Adipose tissue (tissue), 3 donors: ENCODE results near the gene ALPP. TPM values are rescaled to one million over a fixed set of nuclear protein-coding genes. Genes with fewer than 3 reads are reported as not detected.
"Not testable (repeated sequence)": the region's sequence is repeated elsewhere in the genome, so short reads cannot be mapped to it uniquely, and the experiment has no call there.

ENCODE experiments used
- H3K27ac ChIP-seq: one replicate; pipeline ENCODE4 v1.5.1; 2013; ENCODE audit warnings: low read depth, low read length
- WGBS, 3 donors: extraction: QIAGEN DNeasy Blood & Tissue Kit; methylation state at CpG; one replicate each; pipeline ENCODE4 v1.1.7; 2013; 5-methylcytosine and 5-hydroxymethylcytosine counted together
- polyA plus RNA-seq, 3 donors: library from polyadenylated mRNA; stranded (reverse); fragments of 200-250 nt; gene quantifications; one replicate each; pipeline ENCODE4 v1.2.3, GENCODE V29; 2013
- donor health status: healthy with polysubstance abuse.
- donor health status: Bipolar disorder and iron deficiency.
- donor health status: healthy.

ALPP gene
- polyA plus RNA-seq, 3 donors = not detected

- WGBS, 3 donors = 70 to 76% (median 71%) methylated on average over 12 of the region's 12 CpGs
- H3K27ac ChIP-seq = no peak overlapping the region
Observed at GRCh38 chr2:232375164-232375563, 3.4 kb upstream of the ALPP start.

GRCh38 chr2:232376260-232376659 is 2.3 kb upstream of the ALPP start:
- WGBS, 3 donors = 83 to 88% (median 84%) methylated on average over 4 of the region's 4 CpGs
- no peak overlapping the region for H3K27ac ChIP-seq

GRCh38 chr2:232376713-232377112 is 1.8 kb upstream of the ALPP start:
- no peak overlapping the region for H3K27ac ChIP-seq
- 83 to 90% (median 89%) methylated on average over 7 of the region's 7 CpGs for WGBS, 3 donors

GRCh38 chr2:232377319-232377718 is 1.2 kb upstream of the ALPP start:
- no peak overlapping the region for H3K27ac ChIP-seq
- WGBS, 3 donors = 88 to 94% (median 93%) methylated on average over 7 of the region's 7 CpGs

GRCh38 chr2:232377841-232378734 is 463 bp upstream of the ALPP start:
- WGBS, 3 donors = 80 to 84% (median 81%) methylated on average over 16 to 17 of the region's 17 CpGs
- no peak overlapping the region for H3K27ac ChIP-seq

- not testable (repeated sequence) for H3K27ac ChIP-seq
- WGBS, 3 donors = 81 to 91% (median 89%) methylated on average over 30 to 40 of the region's 41 CpGs
Observed at GRCh38 chr2:232379610-232380590, 1.3 kb downstream of the ALPP start.

GRCh38 chr2:232381204-232382031 is 2.9 kb downstream of the ALPP start:
- H3K27ac ChIP-seq = not testable (repeated sequence)
- WGBS, 3 donors = 22 to 29% (median 24%) methylated on average over 39 to 54 of the region's 59 CpGs

- no peak overlapping the region for H3K27ac ChIP-seq
- WGBS, 3 donors = 41 to 68% (median 60%) methylated on average over 18 of the region's 18 CpGs
Observed at GRCh38 chr2:232382331-232383225, 4.0 kb downstream of the ALPP start.

- H3K27ac ChIP-seq = no peak overlapping the region
- 82 to 91% (median 83%) methylated on average over 1 of the region's 1 CpG for WGBS, 3 donors
Observed at GRCh38 chr2:232384466-232384865, 5.9 kb downstream of the ALPP start.

- H3K27ac ChIP-seq = not testable (repeated sequence)
Observed at GRCh38 chr2:232385058-232385457, 6.5 kb downstream of the ALPP start.

- H3K27ac ChIP-seq = no peak overlapping the region
Observed at GRCh38 chr2:232385660-232386489, 7.3 kb downstream of the ALPP start.

GRCh38 chr2:232386490-232386739 is 7.9 kb downstream of the ALPP start:
- 6 to 31% (median 8%) methylated on average over 14 to 23 of the region's 23 CpGs for WGBS, 3 donors
- no peak overlapping the region for H3K27ac ChIP-seq

More at GRCh38 chr2:232385660-232386489, 7.3 kb downstream of the ALPP start:
- WGBS, 3 donors = 13 to 25% (median 20%) methylated on average over 24 of the region's 24 CpGs

- 11 to 39% (median 22%) methylated on average over 65 to 75 of the region's 75 CpGs for WGBS, 3 donors
Observed at GRCh38 chr2:232386740-232387450, 8.3 kb downstream of the ALPP start.

GRCh38 chr2:232387451-232388171 is 9.1 kb downstream of the ALPP start:
- H3K27ac ChIP-seq = no peak overlapping the region
- 7 to 45% (median 29%) methylated on average over 44 to 50 of the region's 50 CpGs for WGBS, 3 donors

More at GRCh38 chr2:232386740-232387450, 8.3 kb downstream of the ALPP start:
- H3K27ac ChIP-seq = no peak overlapping the region

- whole genome bisulfite sequencing, 3 donors = 6 to 44% (median 43%) methylated on average over 39 to 42 of the region's 42 CpGs
Observed at GRCh38 chr2:232388324-232388891, 9.9 kb downstream of the ALPP start.

More at GRCh38 chr2:232388324-232388891, 9.9 kb downstream of the ALPP start:
- no peak overlapping the region for H3K27ac ChIP-seq
